ENCODE data around the gene PTK7. TPM values are rescaled to one million over a fixed set of nuclear protein-coding genes. Genes with fewer than 3 reads are reported as not detected.

PTK7 gene
- total RNA-seq, 1 experiment from 2014 or later = 165 TPM

GRCh38 chr6:43059168-43060033, 16.7 kb upstream of the PTK7 start, which contains the start of the genes KLC4 and MRPL2 (continued):
- TF ChIP-seq E2F1 (CRISPR knock-in tag; IDR thresholded peaks at IDR 0.05) (no peak), RELA (CRISPR knock-in tag; IDR thresholded peaks at IDR 0.05; ENCODE audit: borderline replicate concordance) (no peak), ZSCAN18 (CRISPR knock-in tag; IDR thresholded peaks at IDR 0.05) (no peak), FOXK1 (CRISPR knock-in tag; IDR thresholded peaks at IDR 0.05) (peak; percentile 95), SOX15 (CRISPR knock-in tag; IDR thresholded peaks at IDR 0.05) (no peak), TCF7 (CRISPR knock-in tag; IDR thresholded peaks at IDR 0.05; ENCODE audit: low read depth) (no peak), NFATC4 (CRISPR knock-in tag; IDR thresholded peaks at IDR 0.05) (no peak), ZNF281 (CRISPR knock-in tag; IDR thresholded peaks at IDR 0.05) (no peak), FOXP1 (CRISPR knock-in tag; IDR thresholded peaks at IDR 0.05; ENCODE audit: borderline replicate concordance) (no peak), IRF1 (CRISPR knock-in tag; IDR thresholded peaks at IDR 0.05) (no peak), ZMAT4 (CRISPR knock-in tag; IDR thresholded peaks at IDR 0.05) (no peak), SMAD4 (CRISPR knock-in tag; IDR thresholded peaks at IDR 0.05) (no peak), ZNF232 (CRISPR knock-in tag; IDR thresholded peaks at IDR 0.05) (peak; percentile 8; the same call in 1 of the 2 replicates), ARID4B (CRISPR knock-in tag; IDR thresholded peaks at IDR 0.05; ENCODE audit: borderline replicate concordance) (peak; percentile 49; the same call in 1 of the 2 replicates), ATF3 (CRISPR knock-in tag; conservative IDR thresholded peaks at IDR 0.05) (no peak), JUN (CRISPR knock-in tag; IDR thresholded peaks at IDR 0.05) (no peak), TP53 (CRISPR knock-in tag; IDR thresholded peaks at IDR 0.05) (no peak), CREB1 (CRISPR knock-in tag; IDR thresholded peaks at IDR 0.05) (peak; percentile 81; the same call in 1 of the 2 replicates), NFYB (CRISPR knock-in tag; conservative IDR thresholded peaks at IDR 0.05; ENCODE audit: low read depth) (peak; percentile 41; the same call in 1 of the 2 replicates), E2F4 (CRISPR knock-in tag; IDR thresholded peaks at IDR 0.05; ENCODE audit: borderline replicate concordance, low read depth) (no peak), AR (CRISPR knock-in tag; IDR thresholded peaks at IDR 0.05) (no peak), JAZF1 (CRISPR knock-in tag; IDR thresholded peaks at IDR 0.05) (no peak)

Measured in WTC11 (cell line).